GM21360 (cell line): ENCODE measurements around the gene KCNIP4.

ENCODE experiments used
- ATAC-seq: cut with Tn5 transposase; IDR thresholded peaks from one replicate; pipeline ENCODE4 v1.9.1; 2021; ENCODE audit warnings: mild to moderate bottlenecking, moderate library complexity; ENCODE audit not compliant: unreplicated experiment

Gene KCNIP4

DNA sequence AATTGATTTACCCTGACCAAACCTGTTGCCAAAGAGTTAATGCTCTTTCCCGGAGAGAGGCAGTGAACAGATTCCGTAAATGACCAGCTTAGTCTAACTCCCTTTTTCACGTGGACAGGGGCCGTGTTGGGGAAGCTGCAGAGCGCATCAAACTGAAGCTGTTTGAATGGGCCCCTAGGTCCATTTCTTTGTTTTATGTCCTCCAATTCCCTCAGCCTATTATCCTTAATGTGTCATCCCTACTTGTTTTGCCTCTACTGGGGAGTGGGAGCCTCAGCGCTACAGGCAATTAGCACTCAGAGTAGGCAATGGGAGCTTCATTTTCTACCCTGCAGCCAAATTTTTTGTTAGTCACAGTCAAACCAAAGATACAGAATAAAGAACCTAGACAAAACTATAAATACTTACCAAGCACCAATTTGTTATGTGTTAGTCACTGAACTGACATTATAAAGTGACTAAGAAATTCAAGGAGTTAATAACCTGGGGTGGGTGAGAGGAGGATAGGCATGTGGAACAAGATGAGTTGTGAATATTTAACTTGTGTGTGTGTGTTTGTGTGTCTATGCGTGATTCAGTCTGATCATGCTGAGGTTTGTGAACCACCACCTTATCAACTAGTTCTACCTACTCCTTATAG lies 830.9 kb downstream of the KCNIP4 start:
- no peak for ATAC-seq

GRCh38 chr4:21113496-21114223 lies 834.9 kb downstream of the KCNIP4 start:
- ATAC-seq, result no peak

- ATAC-seq, result no peak
Observed at GRCh38 chr4:21102667-21103066, 845.9 kb downstream of the KCNIP4 start.

DNA sequence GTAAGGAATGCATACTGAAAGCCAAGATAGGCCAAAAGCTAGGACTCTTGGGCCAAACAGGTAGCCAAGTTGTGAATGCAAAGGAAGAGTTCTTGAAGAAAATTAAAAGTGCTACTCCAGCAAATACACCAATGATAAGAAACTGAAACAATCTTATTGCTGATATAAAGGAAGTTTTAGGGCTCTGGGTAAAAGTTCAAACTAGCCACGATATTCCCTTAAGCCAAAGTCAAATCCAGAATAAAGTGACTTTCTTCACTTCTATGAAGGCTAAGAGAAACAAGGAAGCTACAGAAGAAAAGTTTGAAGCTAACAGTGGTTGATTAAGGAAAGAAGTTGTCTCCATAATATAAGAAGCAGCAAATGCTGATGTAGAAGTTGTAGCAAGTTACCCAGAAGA lies 850.7 kb downstream of the KCNIP4 start:
- ATAC-seq, result no peak

- ATAC-seq, result no peak
Observed at GRCh38 chr4:21097026-21097425, 851.5 kb downstream of the KCNIP4 start.

- no peak for ATAC-seq
Observed at GRCh38 chr4:21092531-21092930, 856.0 kb downstream of the KCNIP4 start.

DNA sequence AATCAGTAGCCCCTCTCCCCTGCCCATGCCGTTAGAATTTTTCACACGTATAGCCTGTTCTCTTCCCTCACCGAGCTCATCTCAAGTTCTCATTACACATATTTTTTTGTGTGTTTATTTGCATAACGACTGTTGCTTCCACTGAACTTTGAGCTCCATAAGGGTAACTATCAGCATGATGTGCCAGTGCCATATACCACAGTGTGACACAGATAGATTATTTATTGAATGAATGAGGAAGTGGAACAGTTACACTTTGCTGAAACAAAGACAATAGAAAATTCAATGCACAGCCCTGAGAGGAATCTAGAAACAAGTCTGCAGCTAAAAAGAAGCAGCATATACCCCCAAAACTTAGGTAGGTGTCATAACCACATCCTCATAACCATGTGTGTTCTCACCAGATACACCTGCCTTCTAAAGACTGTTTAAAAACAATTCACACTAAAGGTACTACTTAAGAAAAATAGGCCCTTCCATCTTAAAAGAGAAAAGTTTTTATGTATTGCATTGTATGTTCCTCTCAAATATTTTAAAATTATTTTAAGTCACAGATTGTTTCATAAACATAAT lies 858.4 kb downstream of the KCNIP4 start:
- ATAC-seq, result no peak

- no peak for ATAC-seq
Observed at GRCh38 chr4:21083413-21083812, 865.2 kb downstream of the KCNIP4 start.

- ATAC-seq, result no peak
Observed at GRCh38 chr4:21077967-21078366, 870.6 kb downstream of the KCNIP4 start.

DNA sequence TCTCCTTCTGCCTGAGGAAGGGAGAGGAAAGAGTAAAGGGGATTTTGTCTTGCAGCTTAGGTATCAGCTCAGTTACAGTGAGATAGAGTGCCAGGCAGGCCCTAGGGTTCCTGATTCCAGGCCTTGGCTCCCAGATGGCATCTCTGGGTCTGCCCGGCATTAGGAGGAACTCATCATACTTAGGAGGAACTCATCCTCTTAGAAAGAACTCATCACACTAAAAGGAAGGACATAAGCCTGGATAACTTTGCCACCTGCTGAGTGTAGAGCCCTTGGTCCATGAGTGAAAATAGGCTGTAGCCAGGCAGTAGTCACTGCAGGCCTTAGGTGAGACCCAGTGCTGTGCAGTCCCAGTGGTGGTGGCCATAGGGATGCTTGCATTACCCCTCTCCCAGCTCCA lies 881.2 kb downstream of the KCNIP4 start:
- ATAC-seq, result no peak

GRCh38 chr4:21061902-21062301 lies 886.7 kb downstream of the KCNIP4 start:
- no peak for ATAC-seq

- ATAC-seq, result no peak
Observed at GRCh38 chr4:21046141-21046540, 902.4 kb downstream of the KCNIP4 start.

DNA sequence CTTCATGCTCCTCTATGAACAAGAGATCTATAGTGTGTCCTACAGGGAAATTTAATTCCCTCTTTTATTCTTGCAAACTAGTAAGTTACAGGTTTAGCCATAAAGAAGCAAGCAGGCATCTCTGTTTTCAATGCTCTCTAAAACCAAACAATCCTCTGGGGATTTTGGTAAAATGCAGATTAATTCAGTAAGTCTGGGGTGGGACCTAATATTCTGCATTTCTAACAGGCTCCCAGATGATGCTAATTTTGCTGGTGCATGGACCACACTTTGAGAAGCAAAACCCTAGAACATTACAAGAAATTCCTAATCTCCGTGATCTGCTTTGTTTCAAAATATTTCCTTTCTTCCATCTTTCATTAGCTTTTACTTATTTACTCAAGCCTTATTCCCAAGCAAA lies 903.5 kb downstream of the KCNIP4 start:
- ATAC-seq, result no peak

DNA sequence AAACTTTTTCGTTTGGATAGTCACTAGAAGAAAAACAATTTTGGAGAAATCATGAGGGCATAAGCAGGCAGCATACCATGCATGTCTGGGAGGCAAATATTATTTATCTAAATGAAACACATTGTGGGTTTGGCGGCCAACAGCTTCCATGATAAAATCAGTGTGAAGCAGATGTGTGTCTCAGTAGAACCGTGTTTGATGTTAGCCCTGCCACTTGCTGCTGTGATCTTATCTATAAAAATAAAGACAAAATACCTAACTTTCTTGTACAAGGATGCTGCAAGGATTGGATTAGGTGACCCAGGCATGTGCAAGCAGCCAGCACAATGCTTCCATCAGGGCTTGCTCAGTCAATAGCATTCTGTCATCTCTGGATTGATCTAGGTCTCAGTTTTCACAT lies 906.9 kb downstream of the KCNIP4 start:
- ATAC-seq, result no peak

DNA sequence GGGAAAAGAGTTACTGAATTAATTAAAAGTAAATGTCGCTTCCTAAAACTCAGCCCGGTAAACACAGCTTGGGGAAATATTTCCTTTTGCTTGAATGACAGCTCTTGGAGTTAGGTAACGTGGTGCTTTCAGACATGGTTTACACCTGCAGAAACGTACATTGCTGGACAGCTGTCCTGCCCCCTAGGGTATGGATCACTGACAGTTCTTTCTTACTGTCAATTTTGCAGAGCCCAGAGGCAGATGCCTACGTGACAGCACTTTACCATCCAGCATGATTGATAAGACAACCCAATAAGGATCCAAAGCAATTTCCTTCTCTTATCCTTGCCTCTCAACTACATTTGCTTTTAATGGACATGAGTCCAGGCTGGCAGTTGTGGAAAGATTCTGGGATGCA lies 913.8 kb downstream of the KCNIP4 start:
- ATAC-seq, result no peak

DNA sequence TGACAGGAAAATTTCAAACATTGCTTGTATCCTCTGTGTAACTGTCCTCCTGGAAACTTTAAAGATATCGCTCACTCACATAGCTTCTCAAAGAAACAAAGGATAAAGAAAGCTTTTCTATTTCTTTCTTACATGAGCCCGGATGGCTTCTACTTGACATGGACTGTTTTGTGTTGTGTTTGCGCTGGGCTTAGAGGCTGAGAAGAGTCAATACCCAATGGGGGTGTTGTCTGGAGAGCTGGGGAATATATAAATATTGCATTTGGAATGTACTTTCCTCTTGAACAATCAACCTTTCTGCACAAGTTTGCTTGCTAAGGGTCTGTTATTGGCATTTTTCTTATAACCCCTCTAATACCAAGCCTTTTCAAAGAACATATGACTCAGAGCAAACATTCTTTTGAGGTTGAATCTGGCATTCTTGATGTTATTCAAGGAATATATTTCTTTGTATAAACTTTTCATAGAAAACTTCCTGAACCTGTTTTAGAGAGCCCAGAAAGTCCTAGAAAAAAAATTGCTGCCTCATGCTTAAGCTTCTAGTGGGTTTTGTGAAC lies 916.4 kb downstream of the KCNIP4 start:
- no peak for ATAC-seq

DNA sequence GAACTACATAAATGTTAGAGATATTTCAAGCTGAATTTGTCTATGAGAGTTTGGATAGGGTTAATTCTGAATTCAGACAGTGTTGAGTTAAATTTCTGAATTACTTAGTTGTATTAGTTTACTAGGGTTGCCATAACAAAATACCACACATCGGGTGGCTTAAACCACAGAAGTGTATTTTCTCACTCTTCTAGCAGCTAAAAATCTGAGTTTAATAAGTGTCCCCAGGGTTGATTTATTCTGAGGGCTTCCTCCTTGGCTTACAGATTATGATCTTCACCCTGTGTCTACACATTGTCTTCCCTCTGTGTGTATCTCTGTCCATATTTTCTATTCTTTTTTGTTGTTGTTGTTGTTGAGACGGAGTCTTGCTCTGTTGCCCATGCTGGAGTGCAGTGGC lies 929.8 kb downstream of the KCNIP4 start:
- no peak for ATAC-seq

DNA sequence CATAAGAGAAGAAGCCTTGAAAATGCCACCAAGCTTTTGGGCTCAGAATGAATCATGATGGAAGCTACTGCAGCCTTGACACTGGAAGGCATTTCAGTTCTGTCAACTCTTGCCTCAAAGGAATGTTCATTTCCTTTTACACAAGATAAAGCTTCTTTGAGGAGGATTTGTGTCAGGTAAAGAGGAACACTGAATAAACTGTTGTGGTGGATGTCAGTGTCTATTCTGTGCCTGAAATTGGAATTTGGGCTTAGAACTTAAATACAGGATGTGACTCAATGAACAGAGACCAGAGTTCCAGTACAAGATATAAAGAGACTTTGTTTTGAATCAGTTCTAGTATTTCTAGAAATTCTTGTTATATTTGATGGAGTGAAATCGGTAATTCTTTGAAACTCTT lies 935.1 kb downstream of the KCNIP4 start:
- ATAC-seq, result no peak

DNA sequence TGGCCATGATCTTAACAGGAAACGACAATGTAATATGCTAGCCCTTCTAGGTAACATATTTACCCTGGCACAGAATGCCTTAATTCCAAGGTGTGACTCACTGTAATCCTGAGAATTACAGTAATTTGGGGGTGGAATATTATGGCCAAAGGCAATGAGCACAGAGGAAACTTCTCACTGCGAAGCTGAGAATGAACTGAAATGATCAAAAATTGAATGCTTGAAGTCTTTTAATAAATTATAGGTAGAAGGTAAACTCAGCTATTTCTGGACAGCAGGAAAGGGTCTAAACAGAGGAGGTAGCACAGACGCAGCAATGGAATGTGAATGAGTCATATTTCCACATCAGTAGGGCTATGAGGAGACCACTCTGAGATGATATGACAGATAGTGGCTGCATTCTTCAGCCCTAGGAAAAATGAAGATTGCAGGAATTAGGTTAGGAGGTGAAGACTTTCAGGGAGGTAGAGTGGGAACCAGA lies 935.7 kb downstream of the KCNIP4 start:
- no peak for ATAC-seq

DNA sequence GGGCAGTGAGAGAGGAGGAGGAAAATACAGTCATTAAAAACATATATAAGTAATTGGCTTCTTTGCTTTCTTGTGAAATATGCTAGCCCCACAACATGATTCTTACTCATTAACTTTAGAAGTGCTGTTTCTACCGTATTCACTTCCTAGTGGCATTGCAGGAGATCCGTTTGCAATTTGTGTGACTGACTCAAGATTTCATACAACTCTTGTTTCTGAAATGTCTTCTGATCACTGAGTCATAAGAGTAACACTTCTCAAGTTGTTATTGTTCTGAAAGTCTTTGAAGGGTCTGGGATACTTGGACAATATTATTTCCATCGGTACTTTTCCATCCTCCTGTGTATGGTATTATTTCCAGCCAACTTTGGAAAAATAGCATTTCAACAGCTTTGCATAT lies 937.5 kb downstream of the KCNIP4 start:
- no peak for ATAC-seq

GRCh38 chr4:21009956-21010355 lies 938.6 kb downstream of the KCNIP4 start:
- ATAC-seq, result no peak

DNA sequence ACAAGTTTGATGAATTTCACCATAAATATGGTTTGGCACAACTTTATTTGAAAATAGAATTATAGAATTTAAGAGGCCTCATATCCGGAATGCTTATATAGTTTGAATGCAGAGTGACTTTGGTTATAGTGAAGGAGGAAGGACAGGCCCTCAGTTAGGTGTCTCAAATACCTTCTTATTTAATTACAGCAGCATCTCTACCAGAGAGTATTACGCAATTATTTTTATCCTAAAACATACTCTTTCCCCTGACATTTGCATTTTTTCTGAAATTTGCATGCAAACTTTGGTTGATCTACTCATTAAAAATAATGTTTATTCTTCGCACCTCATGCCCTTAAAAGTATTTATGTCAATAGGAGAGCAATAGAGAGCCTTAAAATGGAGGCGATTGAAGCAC lies 942.9 kb downstream of the KCNIP4 start:
- ATAC-seq, result no peak
